Stimulated activated CD8-positive, alpha-beta memory T cell treated with anti-CD3 and anti-CD28 coated beads, Interleukin-12 subunit alpha, Interleukin-12 subunit beta, amount 100 ng/mL, for 24 hours (primary cell): ENCODE data around the gene NEAT1.

Source experiments
- DNase-seq: peaks from one replicate; pipeline ENCODE4 v3.0.0-alpha.2; 2020; ENCODE audit errors: extremely low read depth

NEAT1 gene

DNA sequence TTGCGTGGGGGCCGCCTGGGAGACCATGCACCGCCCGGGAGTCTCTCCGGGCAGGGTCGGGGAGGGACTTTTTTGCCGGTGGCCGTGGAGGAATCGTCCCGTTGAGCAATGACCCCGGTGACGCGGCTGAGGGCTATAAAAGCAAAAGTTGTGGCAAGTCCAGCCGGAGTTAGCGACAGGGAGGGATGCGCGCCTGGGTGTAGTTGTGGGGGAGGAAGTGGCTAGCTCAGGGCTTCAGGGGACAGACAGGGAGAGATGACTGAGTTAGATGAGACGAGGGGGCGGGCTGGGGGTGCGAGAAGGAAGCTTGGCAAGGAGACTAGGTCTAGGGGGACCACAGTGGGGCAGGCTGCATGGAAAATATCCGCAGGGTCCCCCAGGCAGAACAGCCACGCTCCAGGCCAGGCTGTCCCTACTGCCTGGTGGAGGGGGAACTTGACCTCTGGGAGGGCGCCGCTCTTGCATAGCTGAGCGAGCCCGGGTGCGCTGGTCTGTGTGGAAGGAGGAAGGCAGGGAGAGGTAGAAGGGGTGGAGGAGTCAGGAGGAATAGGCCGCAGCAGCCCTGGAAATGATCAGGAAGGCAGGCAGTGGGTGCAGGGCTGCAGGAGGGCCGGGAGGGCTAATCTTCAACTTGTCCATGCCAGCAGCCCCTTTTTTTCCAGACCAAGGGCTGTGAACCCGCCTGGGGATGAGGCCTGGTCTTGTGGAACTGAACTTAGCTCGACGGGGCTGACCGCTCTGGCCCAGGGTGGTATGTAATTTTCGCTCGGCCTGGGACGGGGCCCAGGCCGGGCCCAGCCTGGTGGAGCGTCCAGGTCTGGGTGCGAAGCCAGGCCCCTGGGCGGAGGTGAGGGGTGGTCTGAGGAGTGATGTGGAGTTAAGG lies at the start of gene NEAT1:
Gene NEAT1 (plus strand): TSS at position 166 of the 883 bp plus-strand sequence.
- peak; percentile 87 for DNase-seq

DNA sequence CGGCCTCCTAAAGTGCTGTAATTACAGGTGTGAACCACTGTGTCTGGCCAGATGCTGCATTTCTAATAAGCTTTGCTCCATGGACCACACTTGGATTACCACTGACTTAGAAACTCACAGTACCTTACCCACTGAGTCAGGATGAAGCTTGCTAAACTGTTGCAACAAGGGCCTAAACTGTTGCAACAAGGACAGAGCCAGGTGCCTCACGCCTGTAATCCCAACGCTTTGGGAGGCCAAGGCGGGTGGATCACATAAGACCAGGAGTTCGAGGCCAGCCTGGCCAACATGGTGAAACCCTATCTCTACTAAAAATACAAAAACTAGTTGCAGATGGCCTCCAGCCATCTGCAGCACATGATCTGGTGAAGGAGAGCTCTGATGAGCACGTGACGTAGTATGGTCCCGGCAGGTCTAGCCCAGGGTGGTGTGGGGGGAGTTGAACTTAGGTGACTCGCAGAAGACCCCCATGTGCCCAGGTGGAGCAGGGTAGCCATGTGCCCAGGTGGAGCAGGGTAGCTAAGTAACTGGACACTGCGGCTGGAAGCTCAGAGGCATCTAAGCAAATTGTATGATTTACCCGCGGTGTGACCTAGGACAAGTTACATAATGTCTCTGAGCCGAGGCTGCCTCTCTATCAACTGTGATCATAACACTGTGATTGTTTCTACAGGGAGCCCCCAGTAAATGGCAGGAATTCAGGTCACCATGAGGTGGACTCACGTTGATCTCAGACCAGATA lies 48.6 kb upstream of the NEAT1 start:
- no peak for DNase-seq

DNA sequence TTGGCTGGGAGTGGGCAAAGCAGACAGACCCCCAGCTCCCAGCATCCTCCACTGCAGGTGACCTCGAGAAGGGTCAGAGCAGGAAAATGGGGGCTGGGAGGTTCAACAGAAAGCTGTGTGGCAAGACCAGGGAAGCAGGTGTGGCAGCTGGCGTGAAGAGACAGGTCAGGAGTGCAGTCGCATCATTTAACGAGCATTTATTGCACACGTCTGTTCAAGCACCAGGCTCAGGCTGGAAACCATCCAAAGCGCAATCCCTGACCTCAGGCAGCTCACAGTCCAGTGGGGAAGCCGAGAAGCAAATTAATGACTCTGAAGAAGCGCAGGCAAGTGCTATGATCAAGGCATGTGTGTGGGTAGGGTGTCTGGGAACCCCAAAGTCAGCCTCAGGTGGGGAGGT lies 47.6 kb upstream of the NEAT1 start:
- no peak for DNase-seq

DNA sequence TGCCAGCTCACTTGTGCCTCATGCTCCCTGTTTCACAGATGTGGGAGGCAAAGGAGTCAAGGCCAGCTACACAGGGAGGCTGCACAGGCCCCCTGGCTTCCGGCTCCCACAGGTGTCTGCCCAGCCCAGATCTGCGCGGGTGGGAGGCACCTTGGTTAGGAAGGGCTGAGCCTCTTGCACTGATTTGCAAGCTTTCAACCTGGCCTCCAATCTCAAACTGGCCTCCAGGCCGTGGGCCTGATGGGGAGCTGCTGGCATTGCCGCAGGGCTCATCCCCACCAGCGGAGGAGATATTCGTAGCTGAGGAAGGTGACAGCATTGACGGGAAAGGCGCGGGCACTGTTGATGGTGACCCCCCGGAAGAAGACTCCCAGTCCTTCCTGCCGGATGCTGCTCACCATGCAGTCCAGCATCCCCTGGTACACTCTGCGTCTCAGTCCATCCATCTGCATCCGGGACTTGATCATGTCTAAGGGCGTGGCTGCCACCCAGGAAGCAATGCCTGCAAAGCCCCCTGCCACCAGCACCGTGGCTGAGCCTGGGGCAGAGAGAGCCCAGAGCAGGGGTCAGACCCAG lies 46.4 kb upstream of the NEAT1 start:
- DNase-seq: no peak

DNA sequence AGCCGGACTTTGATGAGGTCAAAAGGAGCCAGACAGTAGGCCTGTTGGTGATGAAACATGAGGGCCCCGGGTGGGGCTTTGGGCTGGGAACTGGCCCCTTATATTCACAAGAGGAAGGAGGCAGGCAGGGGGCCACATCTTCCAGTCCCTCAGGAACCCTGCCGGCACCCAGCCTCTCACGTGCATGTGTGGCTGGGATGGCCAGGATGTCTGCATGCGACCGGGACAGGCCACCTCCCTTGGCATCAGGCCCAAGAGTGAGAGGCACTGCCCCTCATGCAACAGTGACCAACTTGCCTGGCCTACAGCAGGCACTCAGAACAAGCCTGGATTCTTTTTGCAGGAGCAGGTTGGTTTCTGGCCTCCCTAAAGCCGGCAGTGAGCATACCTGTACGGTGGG lies 45.6 kb upstream of the NEAT1 start:
- no peak for DNase-seq

DNA sequence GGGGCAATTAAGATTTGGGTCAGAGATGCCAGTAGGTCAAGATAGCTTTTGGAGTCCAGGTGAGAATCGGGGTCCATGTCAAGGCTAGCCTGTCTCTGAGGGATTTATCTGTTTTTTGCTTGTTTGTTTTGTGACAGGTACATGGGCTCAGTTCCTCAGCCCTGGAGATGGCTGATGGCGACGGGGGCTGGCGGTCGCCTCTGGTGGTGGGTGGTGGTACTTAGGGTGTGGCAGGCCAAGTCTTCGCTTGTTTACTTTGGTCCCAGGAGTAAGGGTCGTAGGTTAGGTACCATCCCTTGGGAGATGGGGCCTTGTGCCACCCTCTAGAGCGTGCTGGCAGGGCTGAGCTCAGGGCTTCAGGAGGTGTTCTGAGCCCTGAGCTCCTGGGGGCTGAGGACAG lies 44.8 kb upstream of the NEAT1 start:
- DNase-seq: no peak

DNA sequence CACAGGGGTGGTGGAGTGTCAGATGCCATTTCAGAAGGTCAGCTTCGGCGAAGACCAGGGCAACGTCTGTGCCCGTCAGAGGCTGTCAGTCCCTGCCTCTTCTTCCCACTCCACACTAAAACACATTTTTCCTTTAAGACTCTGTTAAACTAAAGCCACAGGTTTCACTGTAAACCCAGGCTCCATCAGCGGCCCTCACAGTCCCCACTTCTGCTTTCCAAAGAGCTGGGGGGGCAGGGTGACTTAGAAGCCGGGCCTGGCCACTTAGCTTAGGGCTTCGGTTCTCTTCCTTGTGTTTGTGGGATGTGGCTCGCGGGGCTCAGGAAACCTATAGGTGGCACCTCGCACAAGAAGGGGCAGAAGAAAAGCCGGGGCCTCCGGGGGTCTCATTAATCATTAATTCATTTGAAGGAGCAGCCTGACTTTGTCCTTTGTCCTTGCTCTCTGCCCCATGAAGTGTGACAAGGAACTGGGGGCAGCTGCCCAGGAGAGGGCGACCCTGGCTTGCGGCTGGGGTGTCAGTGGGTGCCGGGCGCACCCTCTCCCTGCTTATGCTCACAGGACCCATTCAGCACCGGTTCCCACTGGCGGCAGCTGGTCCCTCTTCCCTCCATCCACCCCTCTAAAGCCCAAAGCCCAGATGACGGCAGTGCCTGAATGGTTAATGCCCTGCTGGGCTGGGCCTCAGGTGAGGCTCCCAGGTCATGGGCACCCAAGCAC lies 44.2 kb upstream of the NEAT1 start:
- DNase-seq: no peak

DNA sequence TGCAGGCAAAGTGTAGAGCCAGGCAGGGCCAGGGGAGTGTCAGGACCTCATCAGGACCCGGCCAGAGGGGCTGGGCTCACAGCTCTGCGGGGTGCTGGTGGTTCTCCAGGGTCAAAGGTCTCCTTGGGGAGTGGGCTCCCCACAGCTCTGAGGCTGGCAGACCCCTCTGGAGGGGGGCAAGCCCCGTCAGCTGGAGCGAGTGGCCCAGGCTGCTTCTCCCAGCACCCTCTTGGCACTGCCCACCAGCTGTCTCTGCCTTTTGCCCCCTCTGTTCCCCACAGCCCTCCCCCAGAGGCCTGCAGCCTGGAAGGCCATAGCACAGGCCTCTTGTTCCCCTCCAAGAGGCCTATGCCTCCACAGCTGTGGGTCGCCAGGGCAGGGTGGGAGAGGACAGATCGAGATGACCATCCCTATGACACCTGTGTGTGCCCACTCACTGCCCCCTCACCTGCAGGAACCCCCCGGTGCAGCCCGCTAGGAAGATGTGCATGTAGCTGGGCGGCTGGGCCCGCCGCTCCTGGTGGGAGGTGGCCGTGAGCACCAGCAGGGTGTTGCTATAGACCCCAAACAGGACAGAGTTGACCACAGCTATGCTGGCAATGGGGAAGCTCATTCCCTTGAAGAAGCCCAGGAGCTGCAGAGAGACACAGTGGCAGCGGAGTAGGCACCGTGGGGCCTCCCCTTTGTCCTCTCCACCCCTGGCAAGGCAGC lies 43.5 kb upstream of the NEAT1 start:
- DNase-seq: no peak

DNA sequence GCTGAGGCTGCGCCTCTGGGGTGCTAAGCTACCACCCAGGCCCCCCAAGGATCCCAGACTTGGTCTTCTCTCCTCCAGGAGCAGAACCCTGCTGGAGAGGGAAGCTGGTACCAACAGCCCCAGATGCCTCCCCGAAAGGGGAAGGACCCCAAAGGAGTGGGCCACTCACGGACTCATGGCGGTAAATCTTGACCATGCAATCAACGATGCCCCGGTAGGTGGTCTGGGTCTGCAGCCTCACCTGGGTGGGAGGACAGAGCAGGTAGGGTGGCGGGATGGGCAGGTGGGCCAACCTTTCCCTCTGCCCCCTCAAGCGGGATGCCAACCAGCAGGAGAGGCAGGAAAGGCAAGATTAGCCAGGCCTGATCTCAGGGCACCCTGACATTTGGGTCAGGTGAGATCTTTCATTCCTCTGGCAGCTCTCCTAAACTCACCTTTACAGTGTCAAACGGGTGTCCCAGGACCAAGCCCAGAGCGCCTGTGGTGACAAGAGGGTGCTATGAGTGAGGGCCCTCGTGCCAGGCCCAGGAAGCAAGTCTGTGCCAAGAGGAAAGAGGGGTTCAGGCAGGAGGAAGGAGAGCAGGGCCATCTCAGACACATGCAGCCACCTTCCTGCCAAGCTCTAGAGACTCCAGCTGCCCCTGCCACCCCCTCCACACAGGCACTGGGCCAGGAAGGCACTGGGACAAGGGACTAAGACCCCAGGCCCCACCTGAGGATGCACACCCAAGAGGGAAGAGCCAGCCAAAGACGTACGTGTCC lies 42.7 kb upstream of the NEAT1 start:
- no peak for DNase-seq

DNA sequence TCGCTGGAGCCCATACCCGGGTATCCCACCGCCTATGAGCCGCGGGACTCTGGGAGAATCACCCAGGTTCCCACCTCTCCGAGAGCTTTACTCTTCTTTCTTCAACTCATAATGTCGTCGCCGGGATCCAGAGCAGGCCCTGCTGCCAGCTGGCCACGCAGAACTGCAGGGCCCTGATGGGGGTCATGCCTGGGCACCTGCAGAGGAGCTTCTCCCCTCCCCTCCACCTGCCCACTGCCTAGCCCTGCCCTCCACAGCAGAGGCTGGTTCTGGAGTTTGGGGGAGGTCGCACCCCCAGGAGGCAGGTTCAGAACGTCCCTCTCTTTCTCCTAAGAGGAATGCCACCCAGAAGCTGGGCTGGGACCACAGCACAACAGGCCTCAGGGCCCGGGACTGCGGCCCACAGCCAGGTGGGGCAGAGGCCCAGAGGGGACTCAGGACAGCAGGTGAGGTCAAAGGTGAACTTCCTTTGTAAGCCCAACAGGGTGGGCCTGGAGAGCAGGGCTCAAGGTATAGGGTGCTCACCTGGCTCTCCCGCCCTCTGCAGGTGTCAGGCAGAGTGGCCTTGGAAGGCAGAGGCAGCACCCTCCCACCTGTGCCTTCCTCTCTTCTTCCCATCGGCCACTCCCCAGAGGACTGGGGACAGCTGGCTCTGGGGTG lies 42.0 kb upstream of the NEAT1 start:
- no peak for DNase-seq

DNA sequence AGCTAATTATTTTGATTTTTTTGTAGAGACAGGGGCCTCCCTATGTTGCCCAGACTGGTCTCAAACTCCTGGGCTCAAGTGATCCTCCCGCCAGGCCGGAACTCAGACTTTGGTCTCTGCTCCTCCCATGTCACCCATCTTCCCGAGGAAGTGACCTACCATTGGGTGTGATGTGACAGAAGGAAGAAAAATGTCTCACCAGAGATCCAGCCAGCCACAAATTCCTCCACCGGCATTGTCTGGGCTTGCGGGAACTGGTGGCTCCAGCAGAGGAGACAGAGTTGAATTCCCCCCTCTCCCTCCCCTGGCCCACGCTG lies 40.9 kb upstream of the NEAT1 start:
- DNase-seq: no peak

DNA sequence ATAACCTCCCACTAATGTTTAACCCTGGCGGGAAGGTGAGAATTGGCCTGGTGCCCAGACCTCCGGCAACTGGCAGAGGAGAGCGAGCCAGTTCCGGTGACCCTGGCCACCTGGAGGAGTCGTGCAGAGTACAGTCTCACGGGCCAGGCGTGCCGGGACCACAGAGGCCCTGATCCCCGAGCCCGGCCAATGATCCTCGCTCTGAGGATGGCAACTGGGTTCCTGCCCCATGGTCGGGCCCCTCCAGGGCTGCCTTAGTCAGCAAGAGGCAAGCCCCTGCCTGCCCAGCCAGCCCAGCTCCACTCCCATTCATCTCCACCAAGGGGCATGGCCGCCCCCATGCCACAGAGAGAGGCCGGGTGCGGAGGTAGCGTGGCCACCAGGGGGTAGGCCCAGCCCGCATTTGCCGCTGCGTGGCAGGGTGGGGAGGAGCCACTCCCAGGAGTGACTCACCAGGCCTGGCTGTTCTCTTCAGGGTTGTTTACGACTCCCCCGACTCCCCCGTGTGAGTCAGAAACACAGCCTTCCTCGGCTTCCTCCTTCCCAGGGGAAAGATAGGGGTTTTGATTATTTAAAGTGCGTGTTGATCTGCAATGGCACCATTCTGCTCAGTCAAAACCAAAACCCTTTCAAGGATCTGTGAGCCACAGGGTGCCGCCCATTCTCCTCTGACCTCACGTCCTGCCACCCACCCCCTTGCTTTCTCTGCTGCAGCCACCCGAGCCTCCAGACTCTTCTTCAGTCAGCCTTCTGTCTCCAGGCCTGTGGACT lies 40.4 kb upstream of the NEAT1 start, which contains the start of gene SLC25A45:
Gene SLC25A45 (minus strand): TSS at position 614 of the 771 bp plus-strand sequence. CDS start 695 bp downstream, outside the sequence.
- peak; percentile 84 for DNase-seq

DNA sequence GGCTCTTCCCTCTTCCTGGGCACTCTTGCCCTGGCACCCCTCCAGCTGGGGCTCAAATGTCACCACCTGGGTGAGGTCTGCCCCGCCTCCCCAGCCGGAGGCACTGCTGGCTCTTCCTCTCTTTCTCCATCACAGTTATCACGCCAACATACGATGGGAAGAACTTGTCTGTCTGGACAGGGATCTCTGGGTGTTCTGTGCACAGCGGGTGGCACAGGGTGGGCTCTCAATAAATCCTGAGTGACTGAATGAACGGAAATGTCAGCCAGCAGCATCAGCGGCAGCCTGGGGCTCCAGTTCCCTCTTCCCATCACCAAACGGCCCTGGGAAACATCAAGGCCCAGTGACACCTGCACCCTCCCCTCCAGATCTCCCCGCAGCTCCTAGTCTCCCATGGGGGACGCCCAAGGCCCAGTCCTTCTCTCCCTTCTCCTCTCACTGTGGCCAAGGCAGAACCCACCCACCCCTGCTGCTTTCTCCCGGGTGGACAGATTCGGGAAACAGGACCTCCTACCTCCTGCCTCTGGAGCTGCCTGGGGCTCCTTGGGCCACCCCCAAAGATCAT lies 39.7 kb upstream of the NEAT1 start:
- no peak for DNase-seq

DNA sequence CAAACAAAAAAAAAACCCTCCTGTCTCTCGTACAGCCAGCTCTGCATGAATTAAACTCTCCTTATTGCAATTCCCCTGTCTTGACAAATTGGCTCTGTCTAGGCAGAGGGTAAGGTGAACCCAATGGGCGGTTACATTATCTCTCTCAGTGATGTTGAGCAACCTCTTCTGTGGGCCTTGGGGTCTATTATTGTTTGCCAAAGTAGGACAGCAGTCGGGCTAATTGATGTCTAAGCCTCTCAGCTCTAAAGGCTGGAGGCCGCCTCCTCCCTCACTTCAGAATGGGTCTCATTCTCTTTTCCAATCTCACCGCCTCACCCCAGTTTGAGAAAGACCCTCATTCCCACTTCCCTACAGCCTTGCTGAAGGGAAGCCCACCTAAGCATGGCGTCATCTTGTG lies 38.8 kb upstream of the NEAT1 start:
- no peak for DNase-seq

DNA sequence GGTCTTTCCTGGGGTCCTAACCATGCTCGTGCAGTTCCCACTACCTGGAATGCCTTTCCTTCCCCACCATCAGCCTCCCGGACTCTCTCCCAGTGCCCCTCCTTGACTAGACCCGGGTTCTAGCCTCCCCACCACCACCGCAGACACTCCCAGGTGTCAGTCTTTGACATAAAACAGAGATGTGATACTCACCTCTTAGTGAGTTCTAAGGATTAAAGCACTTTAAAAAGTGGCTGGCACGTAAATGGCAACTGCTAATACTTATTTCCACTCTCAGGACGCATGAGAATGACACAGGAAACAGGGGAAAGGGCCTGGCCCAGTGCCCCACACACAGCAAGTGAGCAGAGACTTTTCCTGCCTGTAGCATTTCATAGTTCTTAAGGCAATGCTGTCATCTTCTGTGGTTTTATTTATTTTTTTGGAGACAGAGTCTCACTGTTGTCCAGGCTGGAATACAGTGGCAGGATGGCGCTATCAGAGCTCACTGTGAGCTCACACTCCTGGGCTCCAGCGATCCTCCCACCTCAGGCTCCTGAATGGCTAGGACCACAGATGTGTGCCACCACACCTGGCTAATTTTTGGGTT lies 38.2 kb upstream of the NEAT1 start:
- DNase-seq: no peak

DNA sequence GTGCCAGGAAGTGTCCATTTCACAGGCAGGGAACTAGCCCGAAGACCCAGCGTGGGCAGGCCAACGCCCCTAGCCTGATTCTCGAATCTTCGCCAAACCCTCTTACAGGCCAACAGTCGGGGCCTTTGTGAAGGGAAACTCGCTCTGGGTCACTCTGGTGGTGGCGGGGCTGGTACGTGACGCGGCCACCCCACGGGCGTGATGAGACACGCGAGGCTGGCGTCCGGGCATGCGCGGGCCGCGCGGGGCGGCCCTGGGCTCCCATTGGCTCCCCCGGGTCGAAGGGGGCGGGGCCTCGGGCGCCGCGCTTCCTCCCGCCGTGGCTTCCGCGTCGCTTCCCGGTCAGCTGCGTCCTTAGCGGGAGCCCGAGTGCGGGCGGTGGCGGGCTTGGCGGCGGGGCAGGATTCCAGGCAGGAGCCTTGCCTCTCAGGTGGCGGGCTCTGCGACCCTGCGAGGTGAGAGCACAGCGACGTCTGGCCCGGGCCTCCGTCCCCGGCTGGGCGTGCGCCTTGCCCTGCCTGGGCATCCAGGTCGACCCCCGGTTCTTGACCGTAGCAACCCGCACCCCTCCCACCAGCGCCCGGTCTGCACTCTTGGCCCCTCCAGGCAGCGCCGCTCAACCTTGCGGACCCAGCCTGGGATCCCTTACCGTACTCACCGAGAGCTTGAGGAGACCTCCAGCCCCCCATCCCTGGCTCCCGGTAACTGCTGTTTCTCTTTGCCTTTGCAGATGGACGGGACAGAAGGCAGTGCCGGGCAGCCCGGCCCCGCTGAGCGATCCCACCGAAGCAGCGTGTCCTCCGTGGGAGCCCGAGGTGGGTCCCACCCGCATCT lies 36.1 kb upstream of the NEAT1 start, which contains the start of gene FRMD8:
Gene FRMD8 (plus strand): TSS at position 331 of the 834 bp plus-strand sequence. CDS start 400 bp downstream, at position 731.
- peak; percentile 63 for DNase-seq

DNA sequence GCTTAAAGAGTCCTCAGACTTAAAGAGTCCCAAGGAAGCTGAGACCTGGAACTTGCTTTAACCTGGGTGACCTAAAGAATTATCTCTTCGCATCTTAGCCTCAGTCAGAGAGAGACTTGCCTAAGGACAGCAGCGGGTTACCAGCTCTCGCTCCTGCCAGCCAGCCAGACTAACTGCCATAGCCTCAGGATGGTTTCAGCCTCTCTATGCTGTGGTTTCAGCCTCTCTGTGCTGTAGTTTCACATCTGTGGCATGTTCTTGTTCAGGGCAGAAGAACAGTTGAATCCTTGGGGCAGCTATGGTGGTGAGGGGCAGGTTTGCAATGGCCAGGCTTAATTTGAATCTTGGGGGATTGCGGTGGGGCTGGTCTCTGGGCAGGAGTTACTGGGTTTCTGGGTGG lies 33.9 kb upstream of the NEAT1 start:
- DNase-seq: no peak
